ENCODE results near the gene EEIG2. TPM values are rescaled to one million over a fixed set of nuclear protein-coding genes. Genes with fewer than 3 reads are reported as not detected.

Gene EEIG2
- total and polyA plus RNA-seq, 9 of the 15 experiments (the other 6 are each of a cell fraction or from before 2014, with no cell fraction given): 6.1 to 26.9 (median 15.2) TPM

- TF ChIP-seq MXI1 (IDR thresholded peaks at IDR 0.05; ENCODE audit: low read depth, low read length) (peak; percentile 79; the same call in 1 of the 2 replicates), ZNF592 (IDR thresholded peaks at IDR 0.05) (no peak), FIP1L1 (IDR thresholded peaks at IDR 0.05; ENCODE audit: low read depth, low read length, poor library complexity, severe bottlenecking) (no peak), ZFP91 (CRISPR knock-in tag; IDR thresholded peaks at IDR 0.05) (no peak), CBFA2T2 (conservative IDR thresholded peaks at IDR 0.05) (peak; percentile 99), ZNF740 (CRISPR knock-in tag; IDR thresholded peaks at IDR 0.05) (peak; percentile 61; the same call in 1 of the 2 replicates), ZNF740 (tag; IDR thresholded peaks at IDR 0.05) (peak in 1 of 2 experiments; percentile 67; a peak in 1 of 4 replicates), ZNF395 (CRISPR knock-in tag; IDR thresholded peaks at IDR 0.05) (peak; percentile 96; the same call in 1 of the 2 replicates), CBX5 (IDR thresholded peaks at IDR 0.05; ENCODE audit: borderline replicate concordance, low read depth) (no peak), CBFB (CRISPR knock-in tag; IDR thresholded peaks at IDR 0.05) (no peak), ATF4 (CRISPR knock-in tag; IDR thresholded peaks at IDR 0.05) (peak; percentile 68; the same call in 1 of the 2 replicates), ZKSCAN1 (IDR thresholded peaks at IDR 0.05; ENCODE audit: low read depth, low read length) (0 out of 2 replicates have a peak, but pooled peaks have one; percentile 48), L3MBTL2 (IDR thresholded peaks at IDR 0.05) (peak; percentile 64), HDGF (IDR thresholded peaks at IDR 0.05) (no peak), MCM2 (IDR thresholded peaks at IDR 0.05; ENCODE audit: low read depth) (no peak), HINFP (tag; conservative IDR thresholded peaks at IDR 0.05; ENCODE audit: low read depth) (no peak)
Measured at GRCh38 chr1:108533351-108534083, 26.4 kb upstream of the EEIG2 start (continued).

Measured in K562 (cell line).